Liver (tissue), 9 donors: Measurements from ENCODE around the gene PIEZO2. TPM values are rescaled to one million over a fixed set of nuclear protein-coding genes. Genes with fewer than 3 reads are reported as not detected.

ENCODE experiments used
- DNase-seq: peaks from one replicate; pipeline ENCODE4 v3.0.0-alpha.2; 2017; ENCODE audit warnings: low spot score
- H3K27ac ChIP-seq, 2 donors: one replicate each; pipeline ENCODE4 v1.7.0; 2013; ENCODE audit warnings: inconsistent platforms in 2 of 2, low read length in 2 of 2, control low read depth in 1 of 2, low read depth in 1 of 2, mild to moderate bottlenecking in 1 of 2
- H3K27me3 ChIP-seq, 4 donors: one replicate each; pipeline versions ENCODE4 v1.6.1 to v1.7.0; 2013; ENCODE audit warnings: low read length in 3 of 4, inconsistent platforms in 1 of 4, mild to moderate bottlenecking in 1 of 4, moderate library complexity in 1 of 4; ENCODE audit not compliant: control insufficient read depth in 4 of 4, insufficient read depth in 4 of 4
- H3K36me3 ChIP-seq, 4 donors: one replicate each; pipeline versions ENCODE4 v1.6.1 to v1.7.0; 2013; ENCODE audit warnings: low read length in 3 of 4, mild to moderate bottlenecking in 3 of 4, low read depth in 1 of 4, moderate library complexity in 1 of 4; ENCODE audit not compliant: control insufficient read depth in 4 of 4, insufficient read depth in 3 of 4
- H3K4me1 ChIP-seq, 4 donors: one replicate each; pipeline versions ENCODE4 v1.6.1 to v1.7.0; 2013; ENCODE audit warnings: low read length in 3 of 4, mild to moderate bottlenecking in 3 of 4, moderate library complexity in 1 of 4; ENCODE audit not compliant: control insufficient read depth in 4 of 4, insufficient read depth in 4 of 4
- H3K4me3 ChIP-seq, 3 donors: one replicate each; pipeline versions ENCODE4 v1.6.1 to v1.7.0; 2013; ENCODE audit warnings: low read length in 3 of 3, control low read depth in 1 of 3, low read depth in 1 of 3, mild to moderate bottlenecking in 1 of 3
- H3K9ac ChIP-seq, 2 donors: one replicate each; pipeline ENCODE4 v1.7.0; 2013; ENCODE audit warnings: low read length in 2 of 2, mild to moderate bottlenecking in 2 of 2, moderate library complexity in 2 of 2, control low read depth in 1 of 2, low read depth in 1 of 2
- H3K9me3 ChIP-seq, 4 donors: one replicate each; pipeline versions ENCODE4 v1.6.1 to v1.7.0; 2013; ENCODE audit warnings: low read length in 3 of 4; ENCODE audit not compliant: control insufficient read depth in 4 of 4
- ATF3 ChIP-seq: IDR thresholded peaks from 2 replicates; pipeline ENCODE4 v1.6.1; 2016; ENCODE audit warnings: antibody characterized with exemption
- CTCF ChIP-seq: fragments of 150-350 bp; IDR thresholded peaks from 2 replicates; pipeline ENCODE4 v1.5.1; 2017; ENCODE audit warnings: improper control_type of control experiment, low read depth, low read length; ENCODE audit not compliant: missing input control
- EGR1 ChIP-seq, 2 donors: IDR thresholded peaks; 2 replicates each; pipeline ENCODE4 v1.6.1; 2016 to 2018; ENCODE audit warnings: antibody characterized with exemption in 2 of 2, low read depth in 2 of 2
- FOXA1 ChIP-seq: IDR thresholded peaks from 2 replicates; pipeline ENCODE4 v1.6.1; 2016; ENCODE audit warnings: antibody characterized with exemption
- FOXA2 ChIP-seq: IDR thresholded peaks from 2 replicates; pipeline ENCODE4 v1.6.1; 2016; ENCODE audit warnings: antibody characterized with exemption
- GABPA ChIP-seq, 2 donors: IDR thresholded peaks in 1 of 2; conservative IDR thresholded peaks in 1 of 2; 2 replicates each; pipeline ENCODE4 v1.6.1; 2016; ENCODE audit warnings: antibody characterized with exemption in 2 of 2, mild to moderate bottlenecking in 1 of 2, moderate library complexity in 1 of 2
- HNF4A ChIP-seq, 2 donors: conservative IDR thresholded peaks; 2 replicates each; pipeline ENCODE4 v1.6.1; 2016; ENCODE audit warnings: antibody characterized with exemption in 2 of 2, mild to moderate bottlenecking in 2 of 2
- HNF4G ChIP-seq: IDR thresholded peaks from 2 replicates; pipeline ENCODE4 v1.6.1; 2016; ENCODE audit warnings: antibody characterized with exemption
- JUND ChIP-seq, 2 donors: IDR thresholded peaks; 2 replicates each; pipeline ENCODE4 v1.6.1; 2016; ENCODE audit warnings: antibody characterized with exemption in 2 of 2
- MAX ChIP-seq: IDR thresholded peaks from 2 replicates; pipeline ENCODE4 v1.6.1; 2016; ENCODE audit warnings: antibody characterized with exemption
- NR2F2 ChIP-seq: IDR thresholded peaks from 2 replicates; pipeline ENCODE4 v1.6.1; 2016; ENCODE audit warnings: antibody characterized with exemption
- RAD21 ChIP-seq, 2 donors: IDR thresholded peaks; 2 replicates each; pipeline ENCODE4 v1.6.1; 2016; ENCODE audit warnings: antibody characterized with exemption in 2 of 2, mild to moderate bottlenecking in 2 of 2
- REST ChIP-seq: IDR thresholded peaks from 2 replicates; pipeline ENCODE4 v1.6.1; 2016; ENCODE audit warnings: antibody characterized with exemption, mild to moderate bottlenecking
- RXRA ChIP-seq, 2 donors: IDR thresholded peaks; 2 replicates each; pipeline ENCODE4 v1.6.1; 2017 to 2018; ENCODE audit warnings: antibody characterized with exemption in 2 of 2, mild to moderate bottlenecking in 1 of 2
- SP1 ChIP-seq: IDR thresholded peaks from 2 replicates; pipeline ENCODE4 v1.6.1; 2018; ENCODE audit warnings: antibody characterized with exemption, mild to moderate bottlenecking
- TAF1 ChIP-seq: conservative IDR thresholded peaks from 2 replicates; pipeline ENCODE4 v1.6.1; 2016; ENCODE audit warnings: antibody characterized with exemption, mild to moderate bottlenecking
- YY1 ChIP-seq: IDR thresholded peaks from 2 replicates; pipeline ENCODE4 v1.6.1; 2016; ENCODE audit warnings: antibody characterized with exemption, mild to moderate bottlenecking
- ZBTB33 ChIP-seq: IDR thresholded peaks from 2 replicates; pipeline ENCODE4 v1.6.1; 2016; ENCODE audit warnings: antibody characterized with exemption
- WGBS: extraction: QIAGEN DNeasy Blood & Tissue Kit; methylation state at CpG from one replicate; pipeline ENCODE4 v1.1.7; 2013; 5-methylcytosine and 5-hydroxymethylcytosine counted together
- polyA plus RNA-seq, 2 donors: library from polyadenylated mRNA; stranded (reverse) in 1 of 2; unstranded in 1 of 2; fragments of 200-250 nt in 1 of 2; fragments of >200 nt in 1 of 2; fragmentation: Nextera tagmentation in 1 of 2; extraction: Ambion mirVana in 1 of 2; gene quantifications; one replicate each; pipeline versions ENCODE4 v1.2.1 to v1.2.3, GENCODE V29; 2013 to 2015
- total RNA-seq, 2 donors: library from RNA; depleted of rRNA; stranded (reverse); fragments of >200 nt; gene quantifications; one replicate each; pipeline ENCODE4 v1.2.3, GENCODE V29; 2014
- donor health status: healthy.
- donor health status: healthy.
- donor health status: healthy.
- donor health status: healthy.
- donor health status: healthy.

Gene PIEZO2
- total and polyA plus RNA-seq, 4 donors, result 1.1 to 12.3 (median 4.8) TPM

GRCh38 chr18:10793730-10794370 is 355.5 kb downstream of the PIEZO2 start:
- Histone ChIP-seq H3K36me3 (peaks cover 0 to 5% (median 2%) of the 10 kb centered on the region in 4 donors), H3K4me1 (peaks cover 0 to 5% (median under 1%) of the 10 kb centered on the region in 4 donors), H3K27ac (no peak overlapping the region), H3K9me3 (no peaks in the 10 kb centered on the region), H3K4me3 (no peak overlapping the region), H3K27me3 (no peaks in the 10 kb centered on the region), H3K9ac (no peak overlapping the region)
- peak in 1 of 2 donors; percentile 29 for TF ChIP-seq HNF4A (conservative IDR thresholded peaks at IDR 0.05)
- peak in 1 of 2 donors; percentile 47 for TF ChIP-seq RXRA (IDR thresholded peaks at IDR 0.05)
- TF ChIP-seq NR2F2, result no peak
- no peak for TF ChIP-seq FOXA2
- TF ChIP-seq RAD21 (IDR thresholded peaks at IDR 0.05), result no peak
- no peak for TF ChIP-seq FOXA1
- peak; percentile 6 for TF ChIP-seq SP1
- TF ChIP-seq YY1, result peak; percentile 60
- no peak for TF ChIP-seq TAF1
- TF ChIP-seq MAX, result no peak
- no peak for TF ChIP-seq ATF3
- no peak for TF ChIP-seq JUND (IDR thresholded peaks at IDR 0.05)
- TF ChIP-seq ZBTB33, result no peak
- TF ChIP-seq HNF4G, result no peak
- TF ChIP-seq REST, result no peak
- no peak for TF ChIP-seq EGR1 (IDR thresholded peaks at IDR 0.05; ENCODE audit: low read depth in 2 of 2)
- TF ChIP-seq CTCF, result no peak
- no peak for TF ChIP-seq GABPA (IDR thresholded peaks at IDR 0.05 in 1 of 2, conservative IDR thresholded peaks at IDR 0.05 in 1 of 2)
- 39% methylated on average over 4 of the region's 4 CpGs for WGBS
- DNase-seq, result no peak
